GM19025 (cell line): ENCODE data around the gene SLC43A3.

ENCODE experiments used
- ATAC-seq: cut with Tn5 transposase; IDR thresholded peaks from one replicate; pipeline ENCODE4 v1.9.1; 2021; ENCODE audit warnings: mild to moderate bottlenecking, low read depth, moderate library complexity; ENCODE audit not compliant: unreplicated experiment

The SLC43A3 gene

DNA sequence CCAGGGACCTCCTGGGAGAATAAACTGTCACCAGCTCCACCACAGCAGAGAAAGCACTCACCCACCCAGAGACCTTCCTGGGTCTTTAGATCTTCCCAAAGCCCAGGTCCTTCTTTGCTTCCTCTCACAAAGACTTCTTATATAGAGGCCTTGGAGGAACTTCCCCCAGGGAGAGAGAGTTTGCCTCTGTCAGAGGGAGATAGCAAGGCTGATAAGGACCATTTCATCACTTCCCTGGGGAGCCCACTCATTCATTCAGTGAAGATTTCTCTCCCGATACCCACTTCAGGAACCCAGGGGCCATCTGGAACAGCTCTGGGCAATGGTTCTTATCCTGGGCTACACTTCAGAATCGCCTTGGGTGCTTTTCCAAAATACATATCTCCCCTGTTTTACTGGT is 36.4 kb downstream of the SLC43A3 start, which contains the start of gene PRG2:
Gene PRG2 (minus strand): TSS at position 116 of the 400 bp plus-strand sequence. CDS start 706 bp downstream, outside the sequence.
- ATAC-seq, result no peak

DNA sequence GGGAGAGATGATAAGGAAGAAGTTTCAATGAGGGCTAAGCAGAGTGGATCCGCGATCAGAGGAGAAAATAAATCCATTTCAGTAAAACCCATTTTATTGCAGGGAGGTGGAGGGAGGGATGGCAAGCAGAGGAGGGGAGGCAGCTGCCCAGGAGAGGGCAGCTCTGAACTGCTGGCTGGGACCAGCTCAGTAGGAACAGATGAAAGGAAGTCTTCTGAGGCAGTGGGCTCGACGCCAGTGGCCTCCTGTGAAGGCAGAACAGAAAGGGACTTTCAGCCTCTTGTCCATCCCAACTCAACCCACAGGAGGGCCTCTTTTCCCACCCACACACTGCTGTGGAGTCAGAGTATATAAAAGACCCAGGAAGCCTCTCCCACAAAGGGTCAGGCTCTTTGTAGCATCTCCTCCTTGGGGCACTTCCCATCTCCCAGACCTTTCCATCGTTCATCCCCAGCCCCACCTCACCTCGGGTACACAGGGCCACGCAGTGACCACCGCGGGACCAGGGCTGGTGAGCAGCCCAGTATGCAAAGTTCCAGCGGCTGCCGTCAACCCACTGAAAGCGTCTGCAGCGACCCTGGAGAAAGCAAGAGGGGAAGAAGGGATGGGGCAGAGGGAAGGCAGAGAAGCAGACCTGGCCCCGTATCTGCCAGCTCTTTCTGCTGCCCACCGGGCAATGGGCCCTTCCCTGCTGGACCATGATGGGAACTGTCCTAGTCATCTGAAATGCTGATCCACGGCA is 39.5 kb downstream of the SLC43A3 start:
- no peak for ATAC-seq

DNA sequence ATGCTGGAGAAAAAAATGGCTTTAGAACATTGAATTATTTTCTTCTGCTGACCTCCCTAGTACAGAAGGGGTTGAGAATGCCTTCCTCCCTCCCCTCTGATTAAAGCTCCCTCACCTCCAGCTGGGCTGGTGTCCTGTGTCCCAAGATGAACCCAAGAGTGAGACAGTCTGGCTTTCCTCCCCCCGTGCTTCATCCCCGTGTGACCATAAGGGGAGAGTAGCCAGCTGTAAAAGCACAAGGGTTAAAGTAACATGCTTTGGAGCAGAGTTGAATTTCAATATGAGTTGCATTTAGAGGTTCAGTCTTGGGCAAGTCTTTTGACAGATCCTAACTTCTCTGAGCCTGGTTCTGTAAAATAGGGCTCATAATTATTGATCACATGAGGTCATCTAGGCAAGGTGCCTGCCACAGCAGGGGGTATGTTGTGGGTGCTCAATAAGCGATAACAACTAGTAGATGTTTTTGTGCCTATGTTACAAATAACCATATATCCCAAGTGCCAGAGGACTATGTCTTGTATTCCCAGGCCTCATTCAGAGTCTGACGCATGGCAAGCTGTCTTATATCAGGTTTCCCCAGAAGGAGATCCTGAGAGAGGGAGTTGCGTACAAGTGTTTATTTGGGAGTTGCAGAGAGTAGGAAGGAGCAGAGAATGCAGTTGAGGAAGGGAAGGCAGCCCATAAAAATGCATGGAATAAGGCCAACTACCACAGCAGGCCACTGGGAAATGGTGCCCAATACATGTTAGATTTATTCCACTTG is 40.6 kb downstream of the SLC43A3 start:
- no peak for ATAC-seq

DNA sequence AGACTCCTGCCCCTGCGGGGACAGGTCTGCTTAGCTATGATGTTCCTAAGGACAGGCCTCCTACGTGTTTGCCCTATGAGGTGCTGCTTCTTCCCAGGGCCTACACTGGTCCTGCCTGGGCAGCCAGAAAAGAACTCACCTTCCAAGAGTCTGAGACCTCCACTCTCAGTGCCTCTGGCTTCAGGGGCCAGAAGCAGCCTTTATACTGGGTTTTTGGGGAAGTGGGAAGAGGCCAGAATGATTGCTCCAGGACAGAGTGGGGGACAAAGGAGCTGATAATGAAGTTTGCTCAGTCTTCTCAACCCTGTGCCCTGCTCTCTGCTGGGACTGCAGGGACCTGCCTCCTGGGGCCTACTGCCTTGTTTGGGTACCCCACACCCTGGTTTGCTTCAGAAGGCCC is 45.9 kb downstream of the SLC43A3 start, which contains the start of gene PRG3:
Gene PRG3 (minus strand): TSS at position 176 of the 400 bp plus-strand sequence. CDS start 442 bp downstream, outside the sequence.
- ATAC-seq, result no peak

DNA sequence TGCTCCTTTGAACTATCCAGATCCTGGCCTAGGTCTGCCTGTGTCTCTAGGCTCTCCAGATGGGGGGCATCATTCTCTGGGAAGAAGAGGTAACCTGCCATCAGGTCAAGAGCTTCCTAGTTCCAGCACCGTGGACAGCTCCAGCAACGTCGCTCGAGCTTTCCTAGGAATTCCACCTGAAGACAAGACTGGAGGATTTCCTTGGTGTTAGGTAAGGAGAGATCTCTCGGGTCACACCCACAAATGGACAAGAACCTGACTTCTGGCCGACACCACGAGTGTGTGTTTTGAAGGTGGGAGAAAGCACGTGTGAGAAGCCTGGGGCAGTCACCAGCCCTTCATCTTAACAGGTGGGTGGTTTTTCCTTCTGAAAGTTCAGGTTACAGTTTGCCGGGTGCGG is 47.2 kb downstream of the SLC43A3 start:
- ATAC-seq, result no peak

DNA sequence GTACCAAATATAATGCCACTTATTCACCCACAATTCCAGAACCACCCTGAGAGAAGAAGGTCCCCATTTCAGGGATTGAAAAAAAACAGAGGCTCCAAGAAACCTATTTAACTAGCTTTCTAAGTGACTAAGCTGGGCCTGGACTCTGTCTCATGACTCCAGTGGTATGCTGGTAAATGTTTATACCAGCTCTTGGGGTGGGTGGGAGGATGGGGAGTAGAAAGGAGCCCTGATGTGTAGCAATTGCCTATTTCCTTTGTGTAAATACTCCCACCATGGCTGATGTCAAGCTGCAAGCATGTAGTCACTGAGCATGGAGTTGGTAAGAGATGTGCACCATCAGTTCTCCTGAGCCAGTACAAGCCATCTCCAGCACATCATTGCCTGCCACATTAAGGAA is 48.7 kb downstream of the SLC43A3 start:
- no peak for ATAC-seq

DNA sequence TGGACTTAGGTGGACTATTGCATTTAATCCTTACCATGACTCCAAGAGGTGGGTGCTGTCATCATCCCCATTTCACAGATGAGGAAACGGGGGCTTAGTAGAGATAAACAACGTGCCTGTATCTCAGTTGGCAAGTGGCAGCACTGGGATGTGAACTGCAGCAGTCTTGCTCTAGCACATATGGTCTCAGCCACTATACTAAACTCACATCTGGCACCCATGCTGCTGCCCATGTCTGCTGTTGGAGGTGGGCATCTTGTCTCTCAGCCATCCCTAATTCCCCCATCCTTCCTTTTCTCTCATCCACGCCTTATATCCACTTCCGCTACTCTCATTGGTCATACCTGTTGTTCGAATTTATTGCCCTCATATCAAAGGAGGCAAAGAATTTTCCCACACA is 49.8 kb downstream of the SLC43A3 start:
- no peak for ATAC-seq

DNA sequence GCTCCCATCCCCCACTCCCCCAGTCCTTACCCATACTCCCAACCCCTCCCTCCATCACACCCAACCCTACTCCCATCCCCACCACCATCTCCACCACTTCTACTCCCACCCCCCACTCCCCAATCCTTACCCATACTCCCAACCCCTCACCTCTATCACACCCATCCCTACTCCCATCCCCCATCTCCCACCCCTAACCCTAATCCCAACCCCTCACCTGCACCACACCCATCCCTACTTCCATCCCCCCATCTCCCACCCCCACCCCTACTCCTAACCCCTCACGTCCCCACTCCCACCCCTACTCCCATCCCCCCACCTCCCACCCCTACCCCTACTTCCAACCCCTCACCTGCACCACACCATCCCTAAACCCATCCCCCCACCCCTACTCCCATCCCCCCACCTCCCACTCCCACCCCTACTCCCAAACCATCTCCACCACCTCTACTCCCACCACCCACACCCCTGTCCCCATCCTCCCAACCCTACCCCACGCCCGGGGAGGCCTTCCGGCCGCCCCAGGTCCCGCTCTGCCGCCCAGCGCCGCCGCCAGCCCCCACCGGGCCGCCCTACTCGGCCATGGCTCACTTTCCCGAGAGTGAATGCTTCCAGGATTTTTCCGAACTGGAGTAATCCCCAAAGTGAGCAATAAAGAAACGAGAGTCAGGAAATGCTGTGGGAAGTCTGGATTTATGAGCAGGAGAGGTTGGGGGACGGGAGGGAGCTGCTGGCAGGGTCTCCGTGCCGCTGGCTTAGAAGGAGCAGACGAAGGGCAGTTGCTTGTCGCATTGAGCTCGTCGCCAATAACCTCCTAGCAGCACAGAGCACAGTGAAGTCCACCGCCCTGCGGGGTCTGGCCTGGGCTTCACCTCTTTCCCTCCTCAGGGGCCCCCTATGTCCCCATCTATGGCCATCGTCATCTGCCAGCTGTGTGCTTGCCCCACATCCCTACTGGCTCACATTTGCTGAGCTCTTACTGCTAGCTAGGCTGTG is 50.5 kb downstream of the SLC43A3 start:
- no peak for ATAC-seq

DNA sequence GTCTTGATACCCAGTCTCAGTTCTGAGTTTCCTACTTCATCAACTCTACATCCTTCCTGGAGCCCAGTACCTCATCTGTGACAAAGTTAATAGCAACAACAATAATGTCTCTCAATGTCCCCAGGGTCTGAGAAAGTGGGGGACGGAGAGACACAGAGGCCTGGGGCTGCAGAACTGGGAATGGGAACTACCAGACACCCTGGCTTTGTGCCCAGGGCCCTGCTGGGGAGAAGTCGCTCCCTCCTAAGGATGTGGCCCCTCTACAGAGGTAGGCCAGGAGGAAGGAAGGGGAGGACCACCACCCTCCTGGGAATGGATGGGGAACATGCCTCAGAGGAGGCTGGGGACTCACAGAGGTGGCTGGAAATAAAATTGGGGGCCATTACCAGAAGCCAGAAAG is 51.4 kb downstream of the SLC43A3 start:
- no peak for ATAC-seq

DNA sequence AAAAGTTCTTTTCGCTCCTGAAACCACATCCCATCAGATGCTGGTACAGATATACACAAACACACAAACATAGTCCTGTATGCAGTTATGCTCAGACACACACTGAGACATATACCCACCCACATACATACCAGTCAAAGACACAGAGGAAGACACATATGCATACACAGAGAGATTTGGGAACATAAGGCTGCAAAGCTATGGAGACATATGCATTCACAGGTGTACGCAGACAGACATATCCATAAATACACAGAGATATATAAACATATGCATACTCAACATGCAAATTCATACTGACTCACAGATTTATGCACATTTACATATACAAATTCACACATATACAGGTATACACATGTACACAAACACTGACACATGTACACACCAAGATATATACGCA is 52.0 kb downstream of the SLC43A3 start:
- ATAC-seq, result no peak

DNA sequence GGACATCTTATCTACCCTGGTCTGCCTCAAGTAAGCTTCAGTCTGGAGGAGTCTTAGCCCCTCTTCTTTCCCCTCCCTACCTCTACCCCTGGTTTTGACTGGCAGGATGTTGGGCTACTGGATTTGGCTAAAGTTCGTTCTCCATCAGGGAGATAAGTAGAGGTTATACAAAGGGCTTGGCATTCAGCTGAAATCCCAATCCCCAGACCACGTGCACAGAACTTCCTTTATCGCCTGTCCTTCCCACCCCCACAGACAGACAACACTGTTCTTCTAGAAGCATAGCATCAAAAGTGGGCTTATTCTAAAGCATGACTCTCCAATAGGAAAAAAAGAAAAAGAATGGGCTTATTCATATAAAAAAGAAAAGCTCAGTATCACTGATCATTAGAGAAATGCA is 53.8 kb downstream of the SLC43A3 start:
- ATAC-seq, result no peak

DNA sequence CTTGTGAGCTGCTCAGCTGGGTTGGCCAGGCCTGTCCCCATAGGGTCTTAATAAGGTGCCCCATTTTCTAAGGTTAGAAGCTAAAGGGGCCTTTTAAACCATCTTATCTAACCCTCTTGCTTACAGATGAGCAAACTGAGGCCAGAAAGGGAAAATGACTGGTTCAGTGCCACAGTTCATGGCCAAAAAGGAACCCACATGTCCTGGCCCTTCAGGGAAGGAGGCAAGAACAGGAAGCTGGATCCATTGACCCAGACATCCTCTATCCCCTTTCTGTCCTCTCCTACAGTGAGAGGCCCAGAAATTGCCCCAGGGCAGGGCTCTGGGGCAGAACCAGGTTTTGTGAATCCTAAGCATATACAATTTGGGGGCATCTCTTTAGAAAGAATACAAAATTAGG is 56.0 kb downstream of the SLC43A3 start:
- no peak for ATAC-seq

DNA sequence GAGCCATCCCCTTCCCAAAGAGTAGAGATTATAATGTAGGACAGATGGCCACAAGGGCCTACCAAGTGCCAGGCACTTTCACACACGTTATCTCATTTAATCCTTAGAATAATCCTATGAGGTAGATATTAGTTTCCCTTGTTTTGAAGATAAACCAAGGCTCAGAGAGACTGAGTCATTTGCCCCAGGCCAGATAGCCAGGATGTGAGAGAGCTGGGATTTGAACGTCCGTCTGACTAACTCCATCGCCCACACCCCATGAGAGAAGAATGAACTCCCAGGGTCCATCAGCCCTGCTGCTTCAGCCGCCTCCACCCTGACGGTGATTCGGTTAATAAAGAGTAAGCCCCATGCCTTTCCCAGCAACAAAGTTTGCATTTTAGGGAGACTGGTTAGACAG is 56.7 kb downstream of the SLC43A3 start:
- ATAC-seq, result no peak

DNA sequence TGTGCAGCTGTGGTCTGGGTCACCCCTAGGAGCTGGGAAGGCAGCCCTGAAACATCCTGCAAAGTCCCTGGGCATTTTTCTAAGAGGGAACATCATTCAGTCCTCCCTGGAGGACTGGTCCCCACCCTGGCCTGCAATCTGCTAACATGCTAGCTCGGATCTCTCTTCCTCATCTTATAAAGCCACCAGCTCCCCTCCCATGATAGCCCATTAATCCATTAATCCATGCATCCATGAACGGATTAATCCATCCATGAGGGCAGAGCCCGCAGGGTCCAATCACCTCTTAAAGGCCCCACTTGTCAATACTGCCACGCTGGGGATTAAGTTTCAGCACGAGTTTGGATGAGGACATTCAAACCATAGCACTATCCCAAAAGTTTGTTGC is 58.1 kb downstream of the SLC43A3 start:
- ATAC-seq, result no peak

DNA sequence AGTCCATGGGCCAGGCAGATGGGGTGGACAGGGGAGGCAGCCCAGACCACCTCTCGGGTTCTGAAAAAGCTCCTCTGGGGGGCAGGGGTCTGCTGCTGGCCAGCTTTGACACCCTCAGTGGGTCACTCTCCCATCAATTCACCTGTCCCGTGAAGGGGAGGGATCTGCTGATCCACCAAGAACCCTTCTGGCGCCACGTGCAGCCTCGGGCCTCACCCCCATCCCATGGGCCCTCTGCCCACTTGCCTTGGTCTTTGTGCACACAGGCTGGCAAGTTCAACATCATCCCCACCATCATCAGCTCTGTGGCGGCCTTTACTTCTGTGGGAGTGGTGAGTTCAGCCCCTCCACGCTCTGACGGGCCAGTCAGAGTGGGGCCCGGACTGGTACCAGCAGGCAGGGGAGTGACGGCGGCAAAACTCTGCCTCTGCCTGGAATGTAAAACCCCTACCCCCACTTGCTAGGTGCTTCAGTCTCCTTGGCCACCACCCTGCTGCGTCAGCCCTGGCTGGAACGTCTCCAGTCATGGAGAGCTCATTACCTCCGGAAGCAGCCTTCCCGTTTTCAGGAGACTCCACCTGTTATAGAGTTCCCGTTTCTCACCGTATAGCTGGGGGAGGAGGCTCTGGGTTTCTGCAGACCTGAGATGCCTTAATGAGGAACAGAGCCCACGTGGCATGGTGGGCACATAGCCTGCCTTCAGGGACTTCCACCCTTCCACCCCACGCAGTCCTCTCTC is 58.6 kb downstream of the SLC43A3 start:
- no peak for ATAC-seq

DNA sequence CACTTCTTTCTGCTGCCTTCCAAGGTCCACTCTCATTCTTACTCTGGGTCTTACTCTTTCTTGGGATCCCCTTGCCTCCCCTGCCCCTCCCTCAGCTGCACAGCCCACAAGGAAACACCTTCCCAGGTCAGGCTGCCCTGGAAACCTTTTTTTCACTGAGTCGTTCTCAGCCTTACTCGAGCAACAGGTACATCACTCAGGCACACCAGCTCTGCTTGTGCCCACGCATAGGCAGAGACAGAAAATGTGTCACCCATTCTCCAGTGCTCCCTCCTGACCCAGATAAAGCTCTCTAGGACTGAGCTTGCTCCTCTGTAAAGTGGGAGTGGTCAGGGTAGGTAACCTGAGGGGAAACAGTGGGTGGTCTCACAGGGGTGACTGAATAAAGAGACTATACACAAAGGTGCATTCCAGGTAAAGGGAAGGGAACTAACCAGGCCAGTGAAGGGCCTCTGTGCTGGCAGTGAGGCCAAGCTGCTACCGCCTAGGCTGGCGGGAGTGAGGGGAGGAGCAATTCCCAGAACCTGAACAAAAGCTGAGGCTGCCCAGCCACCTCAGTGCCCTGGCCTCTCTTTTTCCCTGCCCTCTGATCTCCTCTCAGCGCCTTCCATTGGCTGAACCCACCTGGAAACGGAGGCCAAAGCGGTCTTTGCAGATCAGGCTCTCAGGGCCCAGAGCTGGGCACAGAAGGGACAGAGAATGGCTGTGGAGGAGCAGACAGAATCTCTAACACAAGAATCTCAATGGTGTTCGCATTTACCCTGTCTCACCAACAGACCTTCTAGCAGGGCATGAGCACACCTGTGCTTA is 61.9 kb downstream of the SLC43A3 start:
- ATAC-seq, result no peak

DNA sequence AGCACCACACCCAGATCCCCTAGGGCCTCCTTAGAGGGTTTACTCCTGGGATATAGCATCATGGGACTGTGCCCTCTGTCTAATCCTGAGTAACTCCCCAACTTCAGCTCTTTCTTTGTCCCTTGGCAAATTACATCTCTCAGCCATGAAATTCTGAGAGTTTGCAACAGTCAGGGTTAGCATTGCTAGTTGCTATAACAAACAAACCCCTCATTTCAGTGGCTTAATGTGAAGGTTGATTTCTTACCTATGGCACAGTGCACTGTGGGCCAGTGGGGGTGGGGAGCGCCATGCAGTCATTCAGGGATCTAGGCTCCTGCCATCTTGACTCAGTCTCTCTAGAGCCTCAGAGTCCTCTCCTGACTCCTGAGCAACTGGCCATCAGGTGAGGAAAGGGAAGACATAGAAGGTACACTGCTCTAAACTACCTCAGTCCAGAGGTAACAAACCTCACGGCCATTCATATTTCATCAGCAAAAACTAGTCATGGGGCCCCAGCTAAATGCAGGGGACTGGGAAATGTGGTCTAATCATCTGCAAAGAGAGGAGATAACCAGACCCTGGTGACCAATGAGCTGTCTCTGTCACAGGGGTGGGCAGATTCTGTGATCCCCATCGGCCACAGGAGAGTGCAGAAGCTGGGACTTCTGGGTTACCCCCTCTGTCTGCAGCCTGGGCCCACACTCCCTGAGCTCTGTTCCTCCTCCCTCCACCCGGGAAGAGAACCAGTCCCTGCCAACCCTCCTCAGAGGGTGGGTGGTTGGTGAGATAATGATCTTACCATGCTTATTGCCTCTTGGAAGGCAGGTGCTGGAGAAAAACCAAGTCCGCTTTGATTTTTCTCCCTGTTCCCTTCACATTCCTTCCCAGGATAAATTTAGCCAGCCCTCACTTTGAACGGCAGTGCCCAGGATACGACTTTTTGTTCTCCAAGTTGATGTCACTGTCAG is 63.5 kb downstream of the SLC43A3 start:
- ATAC-seq, result no peak

DNA sequence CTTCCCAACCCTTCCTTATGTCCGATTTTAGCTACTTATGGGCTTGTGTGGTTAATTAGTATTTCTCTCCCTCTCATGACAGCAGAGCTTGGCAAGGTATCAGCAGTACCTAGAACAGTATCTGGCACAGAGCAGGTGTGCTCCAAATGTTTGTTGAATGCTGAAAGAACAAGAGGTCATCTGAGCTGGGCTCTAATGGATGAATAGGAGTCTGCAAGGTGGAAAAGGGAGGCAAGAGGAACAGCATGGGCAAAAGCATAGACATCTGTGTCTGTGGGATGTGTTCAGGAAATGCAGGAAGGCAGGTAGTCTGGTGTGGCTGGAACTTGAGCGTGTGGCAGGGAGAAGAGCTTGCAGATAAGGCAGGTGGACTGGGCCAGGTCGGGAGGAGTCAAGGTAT is 65.0 kb downstream of the SLC43A3 start:
- ATAC-seq, result no peak
